Mesodermal cell (in vitro differentiated cells): ENCODE results near the gene CASKIN1.

Experiments
- H3K27ac ChIP-seq: 2 replicates; pipeline ENCODE4 v1.7.0; 2013; ENCODE audit warnings: mild to moderate bottlenecking, low read depth, low read length, moderate library complexity; ENCODE audit not compliant: severe bottlenecking
- H3K36me3 ChIP-seq: 2 replicates; pipeline ENCODE4 v1.7.1; 2013; ENCODE audit warnings: mild to moderate bottlenecking, low read length, moderate library complexity; ENCODE audit not compliant: control insufficient read depth, insufficient read depth
- H3K4me1 ChIP-seq: one replicate; pipeline ENCODE4 v1.7.1; 2013; ENCODE audit warnings: mild to moderate bottlenecking, low read length; ENCODE audit not compliant: insufficient read depth, control insufficient read depth, poor library complexity, severe bottlenecking
- H3K4me3 ChIP-seq: 2 replicates; pipeline ENCODE4 v1.7.0; 2013; ENCODE audit warnings: low read length, control low read depth, mild to moderate bottlenecking; ENCODE audit not compliant: insufficient read depth, poor library complexity, severe bottlenecking; ENCODE audit errors: extremely low read depth
- H3K9me3 ChIP-seq: 2 replicates; pipeline ENCODE4 v1.7.1; 2013; ENCODE audit warnings: mild to moderate bottlenecking, low read length, moderate library complexity; ENCODE audit not compliant: control insufficient read depth
- WGBS, 2 experiments: methylation state at CpG; one replicate each; pipeline ENCODE4 v1.1.5; 2013; ENCODE audit warnings: missing lambda C conversion rate in 2 of 2; ENCODE audit not compliant: insufficient coverage in 2 of 2; 5-methylcytosine and 5-hydroxymethylcytosine counted together

CASKIN1 gene

GRCh38 chr16:2190002-2190658 is 6.3 kb downstream of the CASKIN1 start:
- 88 to 93% methylated on average over 17 to 19 of the region's 24 CpGs for WGBS, 2 experiments
- no peak overlapping the region for H3K27ac ChIP-seq
- H3K4me3 ChIP-seq = no peak overlapping the region
- H3K9me3 ChIP-seq = no peaks in the 10 kb centered on the region
- peaks cover 1% of the 10 kb centered on the region for H3K4me1 ChIP-seq
- no peaks in the 10 kb centered on the region for H3K36me3 ChIP-seq

DNA sequence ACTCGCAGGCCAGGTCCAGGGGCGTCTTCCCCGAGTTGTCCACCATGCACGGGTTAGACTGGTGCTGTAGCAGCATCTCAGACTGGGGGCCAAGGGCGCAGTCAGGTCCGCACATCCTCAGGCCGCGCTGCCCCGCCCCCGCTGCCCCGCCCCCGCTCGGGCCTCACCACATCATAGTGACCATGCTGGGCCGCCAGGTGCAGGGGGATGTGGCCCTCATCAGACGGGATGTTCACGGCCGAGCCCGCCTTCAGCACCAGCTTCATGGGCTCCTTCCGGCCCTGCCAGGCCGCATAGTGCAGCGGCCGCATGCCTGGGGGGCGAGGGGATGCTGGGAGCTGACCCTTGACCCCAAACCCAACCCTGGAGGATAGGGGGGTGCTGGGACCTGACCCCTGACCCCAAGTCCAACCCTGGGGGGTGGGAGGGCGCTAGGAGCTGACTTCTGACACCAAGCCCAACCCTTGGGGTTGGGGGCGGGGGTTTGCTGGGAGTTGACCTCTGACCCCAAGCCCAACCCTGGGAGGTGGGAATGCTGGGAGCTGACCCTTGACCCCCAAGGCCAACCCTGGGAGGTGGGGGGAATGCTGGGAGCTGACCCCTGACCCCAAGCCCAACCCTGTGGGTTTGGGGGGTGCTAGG is 7.0 kb downstream of the CASKIN1 start:
- Histone ChIP-seq H3K4me3 (no peak overlapping the region), H3K4me1 (no peaks in the 10 kb centered on the region), H3K36me3 (no peaks in the 10 kb centered on the region), H3K9me3 (no peaks in the 10 kb centered on the region), H3K27ac (no peak overlapping the region)
- WGBS, 2 experiments = 92% methylated on average over 13 to 23 of the region's 25 CpGs

- no peaks in the 10 kb centered on the region for H3K36me3 ChIP-seq
- WGBS, 2 experiments = 100% methylated on average over 6 to 7 of the region's 8 CpGs
Measured at GRCh38 chr16:2188395-2188794, 8.0 kb downstream of the CASKIN1 start.

DNA sequence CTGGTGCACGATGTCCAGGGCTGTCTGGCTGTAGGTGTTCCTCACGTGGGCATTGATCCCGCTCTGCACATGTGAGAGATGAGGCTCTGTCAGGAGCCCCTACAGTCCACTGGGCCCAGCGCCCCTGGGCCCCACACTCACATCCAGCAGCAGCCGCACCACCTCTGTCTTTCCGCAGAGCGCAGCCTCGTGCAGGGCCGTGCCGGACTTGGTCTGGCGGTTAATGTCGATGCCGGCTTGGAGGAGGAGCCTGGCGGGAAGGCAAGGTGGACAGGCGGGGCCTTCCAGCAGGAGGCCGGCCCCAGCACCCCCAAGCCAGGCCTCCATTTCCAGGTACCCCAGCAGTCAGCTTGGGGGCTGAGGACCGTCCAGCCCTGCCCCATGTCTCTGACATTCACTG is 9.2 kb downstream of the CASKIN1 start:
- no peaks in the 10 kb centered on the region for H3K9me3 ChIP-seq
- no peaks in the 10 kb centered on the region for H3K4me1 ChIP-seq
- no peaks in the 10 kb centered on the region for H3K36me3 ChIP-seq
- H3K27ac ChIP-seq = no peak overlapping the region
- H3K4me3 ChIP-seq = no peak overlapping the region
- 85 to 89% methylated on average over 16 to 17 of the region's 17 CpGs for WGBS, 2 experiments

More at GRCh38 chr16:2188395-2188794, 8.0 kb downstream of the CASKIN1 start:
- Histone ChIP-seq H3K27ac (no peak overlapping the region), H3K4me1 (no peaks in the 10 kb centered on the region), H3K4me3 (no peak overlapping the region), H3K9me3 (no peaks in the 10 kb centered on the region)

DNA sequence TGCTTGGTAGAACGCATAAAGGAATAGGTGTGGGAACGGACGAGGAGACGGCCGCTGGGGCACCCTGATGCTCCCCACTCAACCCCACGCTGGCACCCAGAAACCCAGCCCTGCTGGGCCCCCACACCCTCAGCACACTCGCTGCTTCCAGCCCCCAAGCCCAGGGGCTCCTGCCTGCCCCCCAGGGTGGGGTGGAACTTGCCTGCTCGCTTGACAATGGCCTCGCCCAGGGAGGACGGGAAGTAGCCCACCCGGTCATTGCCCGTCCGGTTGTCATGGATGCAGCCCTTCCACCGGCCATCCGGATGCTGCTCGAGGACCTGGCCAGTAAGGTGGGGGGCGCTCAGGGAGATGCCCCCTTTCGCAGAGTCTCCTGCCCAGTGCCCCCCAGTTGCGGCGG is 9.9 kb downstream of the CASKIN1 start:
- WGBS, 2 experiments = 94 to 95% methylated on average over 15 to 19 of the region's 20 CpGs
- no peak overlapping the region for H3K27ac ChIP-seq
- H3K9me3 ChIP-seq = no peaks in the 10 kb centered on the region

DNA sequence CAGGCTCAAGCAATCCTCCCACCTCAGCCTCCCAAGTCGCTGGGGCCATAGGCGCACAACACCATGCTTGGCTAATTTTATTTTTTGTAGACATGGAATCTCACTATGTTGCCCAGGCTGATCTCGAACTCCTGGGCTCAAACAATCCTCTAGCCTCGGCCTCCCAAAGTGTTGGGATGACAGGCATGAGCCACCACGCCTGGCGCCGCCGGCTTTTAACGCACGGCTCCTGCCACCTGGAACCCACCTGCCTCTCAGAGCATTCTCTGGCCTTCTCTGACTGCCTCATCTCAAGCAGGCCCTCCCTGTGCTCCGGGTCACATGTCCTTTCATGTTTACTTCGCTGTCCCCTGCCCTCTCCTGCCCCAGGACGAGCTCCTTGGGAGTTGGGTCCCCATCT is 10.3 kb downstream of the CASKIN1 start:
- WGBS, 2 experiments = 91 to 97% methylated on average over 12 to 13 of the region's 13 CpGs
- H3K27ac ChIP-seq = no peak overlapping the region
- H3K36me3 ChIP-seq = no peaks in the 10 kb centered on the region
- H3K9me3 ChIP-seq = no peaks in the 10 kb centered on the region
- no peaks in the 10 kb centered on the region for H3K4me1 ChIP-seq
- H3K4me3 ChIP-seq = no peak overlapping the region

More for the DNA sequence above, 9.9 kb downstream of the CASKIN1 start:
- no peaks in the 10 kb centered on the region for H3K4me1 ChIP-seq
- H3K4me3 ChIP-seq = no peak overlapping the region
- H3K36me3 ChIP-seq = no peaks in the 10 kb centered on the region

- no peaks in the 10 kb centered on the region for H3K4me1 ChIP-seq
- 93 to 95% methylated on average over 20 of the region's 20 CpGs for WGBS, 2 experiments
Measured at GRCh38 chr16:2184962-2185361, 11.4 kb downstream of the CASKIN1 start.

GRCh38 chr16:2184346-2184745 is 12.1 kb downstream of the CASKIN1 start:
- H3K27ac ChIP-seq = no peak overlapping the region
- H3K4me1 ChIP-seq = no peaks in the 10 kb centered on the region
- WGBS, 2 experiments = 94 to 95% methylated on average over 15 to 16 of the region's 19 CpGs
- H3K9me3 ChIP-seq = no peaks in the 10 kb centered on the region
- no peaks in the 10 kb centered on the region for H3K36me3 ChIP-seq
- no peak overlapping the region for H3K4me3 ChIP-seq

More at GRCh38 chr16:2184962-2185361, 11.4 kb downstream of the CASKIN1 start:
- no peaks in the 10 kb centered on the region for H3K36me3 ChIP-seq
- no peak overlapping the region for H3K4me3 ChIP-seq
- H3K9me3 ChIP-seq = no peaks in the 10 kb centered on the region
- H3K27ac ChIP-seq = no peak overlapping the region

DNA sequence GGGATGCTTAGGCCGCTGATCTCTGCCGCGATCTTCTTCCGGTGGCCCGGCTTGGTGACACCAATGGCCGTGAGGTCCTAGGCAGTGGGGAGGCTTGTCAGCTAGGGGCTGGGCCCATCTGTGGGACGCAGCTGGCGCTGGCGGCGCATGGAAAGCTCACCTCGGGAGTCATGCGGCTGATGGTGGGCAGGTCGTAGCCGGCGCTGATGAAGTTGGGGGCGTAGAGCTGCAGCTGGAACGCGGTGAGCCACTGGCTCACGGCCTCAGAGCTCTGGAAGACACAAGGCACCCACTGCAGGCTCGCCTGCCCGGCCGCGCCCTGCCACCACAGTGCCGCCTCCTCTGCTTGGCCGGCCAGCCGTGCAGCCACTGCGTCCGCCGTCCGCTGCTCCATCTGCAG is 12.7 kb downstream of the CASKIN1 start:
- Histone ChIP-seq H3K27ac (no peak overlapping the region), H3K4me3 (no peak overlapping the region), H3K9me3 (no peaks in the 10 kb centered on the region), H3K4me1 (no peaks in the 10 kb centered on the region), H3K36me3 (no peaks in the 10 kb centered on the region)
- WGBS, 2 experiments = 96 to 97% methylated on average over 25 to 30 of the region's 30 CpGs

GRCh38 chr16:2181952-2182351 is 14.5 kb downstream of the CASKIN1 start:
- Histone ChIP-seq H3K9me3 (no peaks in the 10 kb centered on the region), H3K4me3 (no peak overlapping the region), H3K36me3 (peaks cover 15% of the 10 kb centered on the region), H3K27ac (no peak overlapping the region), H3K4me1 (no peaks in the 10 kb centered on the region)
- 93 to 97% methylated on average over 20 of the region's 20 CpGs for WGBS, 2 experiments
